Hepatocyte (in vitro differentiated cells): ENCODE results near the gene NSUN3. TPM values are rescaled to one million over a fixed set of nuclear protein-coding genes. Genes with fewer than 3 reads are reported as not detected.

Experiments used
- DNase-seq: peaks from one replicate; pipeline ENCODE4 v3.0.0-alpha.2; 2016; ENCODE audit warnings: low spot score
- H2AFZ ChIP-seq: fragments of 200-600 bp; sonication (generic); 2 replicates; pipeline ENCODE4 v1.6.0; 2016; ENCODE audit warnings: antibody characterized with exemption, mild to moderate bottlenecking
- H3K27ac ChIP-seq: fragments of 200-600 bp; sonication (generic); 2 replicates; pipeline ENCODE4 v1.5.1; 2016; ENCODE audit warnings: mild to moderate bottlenecking
- H3K27me3 ChIP-seq: fragments of 200-600 bp; sonication (generic); 2 replicates; pipeline ENCODE4 v1.6.1; 2016
- H3K36me3 ChIP-seq: fragments of 200-600 bp; sonication (generic); replicated peaks from 2 replicates; pipeline ENCODE4 v1.5.1; 2016; ENCODE audit warnings: low read depth; ENCODE audit not compliant: insufficient read depth
- H3K4me1 ChIP-seq: fragments of 200-600 bp; sonication (generic); 2 replicates; pipeline ENCODE4 v1.5.1; 2016; ENCODE audit warnings: mild to moderate bottlenecking, moderate library complexity; ENCODE audit not compliant: insufficient read depth
- H3K4me2 ChIP-seq: fragments of 200-600 bp; sonication (generic); 2 replicates; pipeline ENCODE4 v1.6.0; 2016
- H3K4me3 ChIP-seq: fragments of 200-600 bp; sonication (generic); 2 replicates; pipeline ENCODE4 v1.5.1; 2016; ENCODE audit warnings: mild to moderate bottlenecking
- H3K79me2 ChIP-seq: fragments of 200-600 bp; sonication (generic); 2 replicates; pipeline ENCODE4 v1.6.0; 2017; ENCODE audit warnings: mild to moderate bottlenecking
- H3K9me2 ChIP-seq: fragments of 200-600 bp; sonication (generic); replicated peaks from 2 replicates; pipeline ENCODE4 v1.6.0; 2017; ENCODE audit warnings: mild to moderate bottlenecking; ENCODE audit not compliant: insufficient read depth
- H3K9me3 ChIP-seq: fragments of 200-600 bp; sonication (generic); 2 replicates; pipeline ENCODE4 v1.5.1; 2016; ENCODE audit warnings: low read depth, mild to moderate bottlenecking
- H4K20me1 ChIP-seq: fragments of 200-600 bp; sonication (generic); 2 replicates; pipeline ENCODE4 v1.6.0; 2016; ENCODE audit warnings: mild to moderate bottlenecking; ENCODE audit not compliant: insufficient read depth, poor library complexity, severe bottlenecking
- CTCF ChIP-seq: fragments of 200-600 bp; sonication (generic); IDR thresholded peaks from 2 replicates; pipeline ENCODE4 v1.5.1; 2016; ENCODE audit warnings: antibody characterized with exemption, mild to moderate bottlenecking; ENCODE audit not compliant: poor library complexity
- EZH2 ChIP-seq: fragments of 200-600 bp; sonication (generic); IDR thresholded peaks from 2 replicates; pipeline ENCODE4 v1.6.1; 2016; ENCODE audit warnings: antibody characterized with exemption, mild to moderate bottlenecking, borderline replicate concordance
- EZH2phosphoT487 ChIP-seq: fragments of 200-600 bp; sonication (generic); IDR thresholded peaks from one replicate; pipeline ENCODE4 v1.6.1; 2018; ENCODE audit warnings: antibody characterized with exemption, mild to moderate bottlenecking, low read depth, moderate library complexity; ENCODE audit not compliant: unreplicated experiment, severe bottlenecking
- WGBS: methylation state at CpG from one replicate; pipeline ENCODE4 v1.1.6; 2016; ENCODE audit warnings: low lambda C conversion rate; ENCODE audit errors: missing lambda C conversion rate; 5-methylcytosine and 5-hydroxymethylcytosine counted together
- polyA plus RNA-seq: library from polyadenylated mRNA; unstranded; fragments of >200 nt; fragmentation: Nextera tagmentation; extraction: Ambion mirVana; gene quantifications from 2 replicates; pipeline ENCODE4 v1.2.1, GENCODE V29; 2016
- total RNA-seq: library from RNA; depleted of rRNA; stranded (reverse); fragments of >200 nt; gene quantifications from 2 replicates; pipeline ENCODE4 v1.2.3, GENCODE V29; 2014

NSUN3 gene
- total and polyA plus RNA-seq, 2 experiments from 2014 or later = 4.5 to 9.0 TPM

GRCh38 chr3:94063496-94064119 lies 747 bp downstream of the NSUN3 start:
- 68% methylated on average over 17 of the region's 17 CpGs for WGBS
- DNase-seq = no peak
- Histone ChIP-seq H3K27me3 (no peaks in the 10 kb centered on the region), H3K79me2 (peaks cover 27% of the 10 kb centered on the region), H3K4me1 (peaks cover 4% of the 10 kb centered on the region), H3K4me3 (peak overlapping the region; percentile 72), H2AFZ (peak overlapping the region; percentile 90), H3K36me3 (no peaks in the 10 kb centered on the region), H4K20me1 (no peaks in the 10 kb centered on the region), H3K9me2 (no peaks in the 10 kb centered on the region), H3K9me3 (no peaks in the 10 kb centered on the region), H3K27ac (peak overlapping the region; percentile 99), H3K4me2 (peak overlapping the region; percentile 83)
- TF ChIP-seq EZH2 (no peak), EZH2phosphoT487 (no peak), CTCF (no peak)

- no peaks in the 10 kb centered on the region for H3K9me3 ChIP-seq
- no peak overlapping the region for H3K4me3 ChIP-seq
- 90% methylated on average over 6 of the region's 6 CpGs for WGBS
- no peaks in the 10 kb centered on the region for H3K36me3 ChIP-seq
- H3K4me2 ChIP-seq = peak overlapping the region; percentile 83
- H3K27me3 ChIP-seq = no peaks in the 10 kb centered on the region
- H3K79me2 ChIP-seq = peaks cover 27% of the 10 kb centered on the region
- TF ChIP-seq CTCF (no peak), EZH2phosphoT487 (no peak), EZH2 (no peak)
- DNase-seq = no peak
- no peaks in the 10 kb centered on the region for H4K20me1 ChIP-seq
- H3K4me1 ChIP-seq = peaks cover 4% of the 10 kb centered on the region
- no peak overlapping the region for H3K27ac ChIP-seq
- no peaks in the 10 kb centered on the region for H3K9me2 ChIP-seq
- H2AFZ ChIP-seq = no peak overlapping the region
Measured at GRCh38 chr3:94064243-94064860, 1.5 kb downstream of the NSUN3 start.

DNA sequence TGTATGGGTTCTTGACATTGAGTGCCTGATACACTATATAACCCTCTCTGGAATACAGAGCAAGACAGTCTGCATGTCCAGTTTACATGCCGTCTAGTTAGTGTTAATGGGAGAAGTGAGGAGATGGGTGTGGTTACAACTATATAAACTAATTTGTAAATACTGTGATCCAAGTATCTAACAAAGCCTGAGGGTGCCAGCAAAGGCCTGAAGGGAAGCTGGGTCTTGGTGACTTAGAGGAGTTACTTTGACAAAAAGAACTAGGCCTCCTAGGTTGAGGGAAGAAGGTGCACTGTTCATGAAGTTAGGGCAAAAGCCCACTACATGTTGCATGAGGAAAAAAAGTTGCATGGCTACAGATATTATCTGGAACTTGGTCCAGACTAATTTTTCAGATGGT lies 2.3 kb downstream of the NSUN3 start:
- WGBS = 71% methylated on average over 1 of the region's 1 CpG
- Histone ChIP-seq H3K9me2 (no peaks in the 10 kb centered on the region), H2AFZ (no peak overlapping the region), H3K27me3 (no peaks in the 10 kb centered on the region), H3K9me3 (no peaks in the 10 kb centered on the region), H3K4me1 (peaks cover 4% of the 10 kb centered on the region), H3K36me3 (no peaks in the 10 kb centered on the region), H3K27ac (no peak overlapping the region), H4K20me1 (no peaks in the 10 kb centered on the region), H3K4me3 (no peak overlapping the region), H3K4me2 (peak overlapping the region; percentile 83), H3K79me2 (peaks cover 30% of the 10 kb centered on the region)
- TF ChIP-seq EZH2phosphoT487 (no peak), EZH2 (no peak), CTCF (no peak)
- no peak for DNase-seq
